Ishikawa (cell line): Measurements from ENCODE around the gene RPL31.

Experiments used
- CEBPB ChIP-seq: IDR thresholded peaks from 2 replicates; pipeline ENCODE4 v1.6.1; 2012
- CREB1 ChIP-seq: IDR thresholded peaks from 2 replicates; pipeline ENCODE4 v1.6.1; 2012; ENCODE audit warnings: low read depth
- EGR1 ChIP-seq: IDR thresholded peaks from 2 replicates; pipeline ENCODE4 v1.6.1; 2012
- EP300 ChIP-seq: IDR thresholded peaks from 2 replicates; pipeline ENCODE4 v1.6.1; 2012; ENCODE audit warnings: borderline replicate concordance
- FOXM1 ChIP-seq: IDR thresholded peaks from 2 replicates; pipeline ENCODE4 v1.6.1; 2012; ENCODE audit warnings: low read depth, borderline replicate concordance
- MAX ChIP-seq: IDR thresholded peaks from 2 replicates; pipeline ENCODE4 v1.6.1; 2012
- NFIC ChIP-seq: IDR thresholded peaks from 2 replicates; pipeline ENCODE4 v1.6.1; 2012
- RAD21 ChIP-seq: IDR thresholded peaks from 2 replicates; pipeline ENCODE4 v1.6.1; 2012; ENCODE audit warnings: low read depth
- REST ChIP-seq: IDR thresholded peaks from 2 replicates; pipeline ENCODE4 v1.6.1; 2012; ENCODE audit warnings: low read depth, mild to moderate bottlenecking
- TAF1 ChIP-seq: IDR thresholded peaks from 2 replicates; pipeline ENCODE4 v1.6.1; 2012; ENCODE audit warnings: low read depth, mild to moderate bottlenecking
- TCF12 ChIP-seq: IDR thresholded peaks from 2 replicates; pipeline ENCODE4 v1.6.1; 2012; ENCODE audit warnings: low read depth
- TEAD4 ChIP-seq: IDR thresholded peaks from 2 replicates; pipeline ENCODE4 v1.6.1; 2012
- USF1 ChIP-seq: IDR thresholded peaks from 2 replicates; pipeline ENCODE4 v1.6.1; 2012
- YY1 ChIP-seq: IDR thresholded peaks from 2 replicates; pipeline ENCODE4 v1.6.1; 2012; ENCODE audit warnings: low read depth
- ZBTB7A ChIP-seq: IDR thresholded peaks from 2 replicates; pipeline ENCODE4 v1.6.1; 2012; ENCODE audit warnings: low read depth

Gene RPL31

GRCh38 chr2:101017371-101017770, 15.3 kb downstream of the RPL31 start:
- no peak for TF ChIP-seq CREB1
- no peak for TF ChIP-seq TEAD4
- no peak for TF ChIP-seq CEBPB
- TF ChIP-seq USF1, result no peak
- TF ChIP-seq FOXM1, result no peak
- TF ChIP-seq TCF12, result no peak
- TF ChIP-seq REST, result no peak
- no peak for TF ChIP-seq YY1
- no peak for TF ChIP-seq NFIC
- TF ChIP-seq EP300, result no peak
- TF ChIP-seq TAF1, result no peak
- TF ChIP-seq ZBTB7A, result no peak
- no peak for TF ChIP-seq EGR1
- no peak for TF ChIP-seq RAD21
- TF ChIP-seq MAX, result no peak

- TF ChIP-seq EGR1, result no peak
- no peak for TF ChIP-seq TEAD4
- TF ChIP-seq EP300, result no peak
- no peak for TF ChIP-seq NFIC
- TF ChIP-seq YY1, result no peak
- TF ChIP-seq CREB1, result no peak
- TF ChIP-seq TAF1, result no peak
- TF ChIP-seq MAX, result no peak
- TF ChIP-seq ZBTB7A, result no peak
- TF ChIP-seq TCF12, result no peak
- TF ChIP-seq USF1, result no peak
- no peak for TF ChIP-seq REST
- TF ChIP-seq CEBPB, result no peak
- no peak for TF ChIP-seq FOXM1
- TF ChIP-seq RAD21, result no peak
These were observed 16.8 kb downstream of the RPL31 start for GRCh38 chr2:101018934-101019333.

- TF ChIP-seq TAF1 (no peak), EP300 (no peak), ZBTB7A (no peak), CREB1 (no peak), REST (no peak), FOXM1 (no peak), MAX (no peak), NFIC (no peak), CEBPB (no peak), EGR1 (no peak), TEAD4 (no peak)
These were observed 20.1 kb downstream of the RPL31 start for GRCh38 chr2:101022221-101022620.

GRCh38 chr2:101023327-101024107, 21.4 kb downstream of the RPL31 start:
- no peak for TF ChIP-seq TCF12
- no peak for TF ChIP-seq USF1
- no peak for TF ChIP-seq EP300
- TF ChIP-seq EGR1, result no peak
